Choroid plexus epithelial cell (primary cell): Measurements from ENCODE around the gene SLC9A3.
A peak's percentile ranks its signal among the peaks of the same experiment; 100 is the strongest.

Source experiments
- DNase-seq: peaks from one replicate; pipeline ENCODE4 v3.0.0-alpha.2; 2010; ENCODE audit warnings: low read depth
- H3K4me3 ChIP-seq: 2 replicates; pipeline ENCODE4 v1.5.1; 2011; ENCODE audit warnings: low read depth, mild to moderate bottlenecking, control low read depth, low read length, moderate library complexity
- CTCF ChIP-seq: conservative IDR thresholded peaks from 2 replicates; pipeline ENCODE4 v1.5.1; 2011; ENCODE audit warnings: low read depth, mild to moderate bottlenecking, control low read depth, inconsistent platforms, low read length, moderate library complexity

The SLC9A3 gene

GRCh38 chr5:555058-555623 is 30.9 kb upstream of the SLC9A3 start:
- DNase-seq = no peak
- TF ChIP-seq CTCF = no peak
- H3K4me3 ChIP-seq = no peak overlapping the region

GRCh38 chr5:554284-554988 is 30.2 kb upstream of the SLC9A3 start:
- no peak for TF ChIP-seq CTCF
- no peak overlapping the region for H3K4me3 ChIP-seq
- no peak for DNase-seq

- peak; percentile 9 for DNase-seq
- no peak overlapping the region for H3K4me3 ChIP-seq
- no peak for TF ChIP-seq CTCF
Measured at GRCh38 chr5:553874-554273, 29.6 kb upstream of the SLC9A3 start.

- DNase-seq = no peak
- no peak overlapping the region for H3K4me3 ChIP-seq
- no peak for TF ChIP-seq CTCF
Measured at GRCh38 chr5:551406-551805, 27.2 kb upstream of the SLC9A3 start.

- no peak for DNase-seq
- no peak for TF ChIP-seq CTCF
- H3K4me3 ChIP-seq = no peak overlapping the region
Measured at GRCh38 chr5:549229-549628, 25.0 kb upstream of the SLC9A3 start.

GRCh38 chr5:548256-548655 is 24.0 kb upstream of the SLC9A3 start:
- TF ChIP-seq CTCF = no peak
- no peak for DNase-seq
- no peak overlapping the region for H3K4me3 ChIP-seq
